Thymus (tissue), 11 donors: ENCODE results near the gene FUBP3. TPM values are rescaled to one million over a fixed set of nuclear protein-coding genes. Genes with fewer than 3 reads are reported as not detected.

Source experiments
- DNase-seq, 9 donors: peaks; one replicate each; pipeline ENCODE4 v3.0.0-alpha.2; 2013; ENCODE audit warnings: low spot score in 9 of 9, low read depth in 6 of 9, missing footprints in 1 of 9
- H3K27ac ChIP-seq, 2 donors: one replicate each; pipeline ENCODE4 v1.5.1; 2013; ENCODE audit warnings: control low read depth in 1 of 2, low read depth in 1 of 2, low read length in 1 of 2, mild to moderate bottlenecking in 1 of 2, moderate library complexity in 1 of 2
- H3K27me3 ChIP-seq, 2 donors: one replicate each; pipeline ENCODE4 v1.5.1; 2013; ENCODE audit warnings: low read length in 1 of 2; ENCODE audit not compliant: control insufficient read depth in 2 of 2, insufficient read depth in 1 of 2
- H3K36me3 ChIP-seq, 2 donors: one replicate each; pipeline ENCODE4 v1.5.1; 2013; ENCODE audit warnings: low read length in 1 of 2, mild to moderate bottlenecking in 1 of 2, moderate library complexity in 1 of 2; ENCODE audit not compliant: control insufficient read depth in 2 of 2, insufficient read depth in 2 of 2
- H3K4me1 ChIP-seq, 2 donors: one replicate each; pipeline ENCODE4 v1.5.1; 2013; ENCODE audit warnings: low read length in 2 of 2; ENCODE audit not compliant: control insufficient read depth in 2 of 2, insufficient read depth in 2 of 2
- H3K4me3 ChIP-seq, 2 donors: one replicate each; pipeline ENCODE4 v1.5.1; 2013; ENCODE audit warnings: low read length in 2 of 2, control low read depth in 1 of 2, mild to moderate bottlenecking in 1 of 2
- H3K9me3 ChIP-seq, 2 donors: one replicate each; pipeline ENCODE4 v1.5.1; 2013; ENCODE audit warnings: low read length in 1 of 2, mild to moderate bottlenecking in 1 of 2; ENCODE audit not compliant: control insufficient read depth in 2 of 2, insufficient read depth in 1 of 2
- WGBS: extraction: QIAGEN DNeasy Blood & Tissue Kit; methylation state at CpG from one replicate; pipeline ENCODE4 v1.1.7; 2013; 5-methylcytosine and 5-hydroxymethylcytosine counted together
- polyA plus RNA-seq: library from polyadenylated mRNA; stranded (reverse); fragments of 200-250 nt; gene quantifications from one replicate; pipeline ENCODE4 v1.2.3, GENCODE V29; 2013
- total RNA-seq: library from RNA; stranded (reverse); fragments of 120-200 nt; gene quantifications from one replicate; pipeline ENCODE4 v1.2.4, GENCODE V29; 2013
- donor health status: healthy.

FUBP3 gene
- total and polyA plus RNA-seq, 2 donors: 24.2 to 26.1 TPM

- no peak overlapping the region for H3K27ac ChIP-seq
- 98% methylated on average over 2 of the region's 2 CpGs for WGBS
- H3K4me3 ChIP-seq: no peak overlapping the region
- no peak for DNase-seq
- H3K36me3 ChIP-seq: no peaks in the 10 kb centered on the region
- H3K9me3 ChIP-seq: peaks cover 0 to 8% of the 10 kb centered on the region in 2 donors
- peaks cover 0 to 6% of the 10 kb centered on the region in 2 donors for H3K4me1 ChIP-seq
- peaks cover 6 to 16% of the 10 kb centered on the region in 2 donors for H3K27me3 ChIP-seq
Measured at GRCh38 chr9:130687615-130688014, 108.2 kb downstream of the FUBP3 start.

Other genes starting within 250 kb of the FUBP3 start
- gene ASS1, start 134.6 kb upstream of the FUBP3 start, total RNA-seq: 9.1 TPM
- 30.4 TPM for gene ASS1, start 134.6 kb upstream of the FUBP3 start, polyA plus RNA-seq
- gene PRDM12, start 85.0 kb downstream of the FUBP3 start, total RNA-seq: not detected
- gene PRDM12, start 85.0 kb downstream of the FUBP3 start, polyA plus RNA-seq: 0.02 TPM
- gene EXOSC2, start 114.2 kb downstream of the FUBP3 start, total RNA-seq: 28.0 TPM
- gene EXOSC2, start 114.2 kb downstream of the FUBP3 start, polyA plus RNA-seq: 20.2 TPM